BJ (cell line): ENCODE data around the gene DYNAP. TPM values are rescaled to one million over a fixed set of nuclear protein-coding genes. Genes with fewer than 3 reads are reported as not detected.

ENCODE experiments used
- CTCF ChIA-PET: fragments of 350-600 bp; formaldehyde crosslinking; extraction: SDS; loops from one replicate; lab custom pipeline; 2021; ENCODE audit warnings: antibody characterized with exemption, inconsistent platforms; lab: Yijun Ruan, JAX
- POLR2A ChIA-PET: fragments of 300-600 bp; sonication (Branson Sonifier 250); formaldehyde crosslinking; extraction: SDS; loops from one replicate; lab custom pipeline; 2021; ENCODE audit warnings: antibody characterized with exemption; lab: Charles Lee
- DNase-seq: peaks from one replicate; pipeline ENCODE4 v3.0.0-alpha.2; 2011; ENCODE audit warnings: low read depth
- H3K27me3 ChIP-seq: 2 replicates; pipeline ENCODE4 v1.6.0; 2011; ENCODE audit warnings: low read length; ENCODE audit not compliant: control insufficient read depth, insufficient read depth
- H3K36me3 ChIP-seq: 2 replicates; pipeline ENCODE4 v1.5.1; 2011; ENCODE audit warnings: low read length; ENCODE audit not compliant: control insufficient read depth, insufficient read depth
- H3K4me3 ChIP-seq: 2 replicates; pipeline ENCODE4 v1.5.1; 2011; ENCODE audit warnings: low read depth, mild to moderate bottlenecking, control low read depth, low read length
- polyA plus RNA-seq: library from polyadenylated mRNA; depleted of rRNA; stranded (reverse); fragments of >200 nt; gene quantifications from 2 replicates; pipeline ENCODE4 v1.2.3, GENCODE V29; 2011
- TF ChIP-seq, protein P1 (sequence below): IDR thresholded peaks from 2 replicates; pipeline ENCODE4 v1.5.1; 2011; ENCODE audit warnings: low read depth, mild to moderate bottlenecking, control low read depth, inconsistent platforms, low read length, moderate library complexity; ENCODE audit not compliant: insufficient read depth

Gene DYNAP
- polyA plus RNA-seq, 1 experiment, result not detected

DNA sequence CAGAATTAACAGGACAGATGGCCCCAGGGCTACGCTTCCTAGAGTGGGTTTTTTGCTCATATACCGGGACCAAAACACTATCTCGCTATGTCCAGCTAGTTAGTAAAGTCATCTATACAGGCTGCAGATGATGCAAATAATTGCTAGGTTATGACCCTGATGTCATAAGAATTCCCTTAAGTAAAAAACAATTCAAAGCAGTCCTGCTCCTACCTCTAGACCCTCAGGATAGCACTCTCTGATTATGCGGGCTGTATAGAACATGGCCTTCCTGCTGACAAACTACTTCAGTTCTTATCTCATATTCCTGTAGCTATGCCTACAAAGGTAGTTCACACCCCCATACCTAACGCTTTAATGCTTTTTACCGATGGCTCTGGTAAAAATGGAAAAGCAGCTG, 13.2 kb downstream of the DYNAP start:
- H3K36me3 ChIP-seq, result no peaks in the 10 kb centered on the region
- H3K27me3 ChIP-seq, result no peaks in the 10 kb centered on the region
- TF ChIP-seq, protein P1, sequence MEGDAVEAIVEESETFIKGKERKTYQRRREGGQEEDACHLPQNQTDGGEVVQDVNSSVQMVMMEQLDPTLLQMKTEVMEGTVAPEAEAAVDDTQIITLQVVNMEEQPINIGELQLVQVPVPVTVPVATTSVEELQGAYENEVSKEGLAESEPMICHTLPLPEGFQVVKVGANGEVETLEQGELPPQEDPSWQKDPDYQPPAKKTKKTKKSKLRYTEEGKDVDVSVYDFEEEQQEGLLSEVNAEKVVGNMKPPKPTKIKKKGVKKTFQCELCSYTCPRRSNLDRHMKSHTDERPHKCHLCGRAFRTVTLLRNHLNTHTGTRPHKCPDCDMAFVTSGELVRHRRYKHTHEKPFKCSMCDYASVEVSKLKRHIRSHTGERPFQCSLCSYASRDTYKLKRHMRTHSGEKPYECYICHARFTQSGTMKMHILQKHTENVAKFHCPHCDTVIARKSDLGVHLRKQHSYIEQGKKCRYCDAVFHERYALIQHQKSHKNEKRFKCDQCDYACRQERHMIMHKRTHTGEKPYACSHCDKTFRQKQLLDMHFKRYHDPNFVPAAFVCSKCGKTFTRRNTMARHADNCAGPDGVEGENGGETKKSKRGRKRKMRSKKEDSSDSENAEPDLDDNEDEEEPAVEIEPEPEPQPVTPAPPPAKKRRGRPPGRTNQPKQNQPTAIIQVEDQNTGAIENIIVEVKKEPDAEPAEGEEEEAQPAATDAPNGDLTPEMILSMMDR, result no peak
- POLR2A ChIA-PET, result no interaction called here
- CTCF ChIA-PET, result no interaction called here
- no peak overlapping the region for H3K4me3 ChIP-seq
- DNase-seq, result no peak

DNA sequence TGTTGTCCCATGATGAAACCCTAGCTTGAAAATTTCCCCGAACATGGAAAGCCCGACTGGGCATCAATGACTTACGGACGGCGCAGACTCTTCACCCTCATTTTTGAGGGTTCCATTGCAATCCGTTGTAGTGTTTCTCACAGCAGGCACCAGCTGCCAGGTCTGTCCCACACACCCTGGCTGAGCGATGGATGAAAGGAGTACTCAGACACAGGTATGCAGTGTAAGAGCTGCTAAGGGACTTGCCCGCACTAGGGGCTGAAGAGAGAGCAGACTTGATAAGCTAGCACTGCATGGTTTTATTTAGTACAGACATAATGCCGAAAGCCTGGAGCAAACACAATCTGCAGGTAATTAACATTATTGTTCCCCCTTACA, 15.8 kb downstream of the DYNAP start:
- POLR2A ChIA-PET, result no interaction called here
- CTCF ChIA-PET, result no interaction called here
- Histone ChIP-seq H3K27me3 (no peaks in the 10 kb centered on the region), H3K4me3 (no peak overlapping the region), H3K36me3 (no peaks in the 10 kb centered on the region)
- DNase-seq, result no peak
- TF ChIP-seq, protein P1, result no peak

DNA sequence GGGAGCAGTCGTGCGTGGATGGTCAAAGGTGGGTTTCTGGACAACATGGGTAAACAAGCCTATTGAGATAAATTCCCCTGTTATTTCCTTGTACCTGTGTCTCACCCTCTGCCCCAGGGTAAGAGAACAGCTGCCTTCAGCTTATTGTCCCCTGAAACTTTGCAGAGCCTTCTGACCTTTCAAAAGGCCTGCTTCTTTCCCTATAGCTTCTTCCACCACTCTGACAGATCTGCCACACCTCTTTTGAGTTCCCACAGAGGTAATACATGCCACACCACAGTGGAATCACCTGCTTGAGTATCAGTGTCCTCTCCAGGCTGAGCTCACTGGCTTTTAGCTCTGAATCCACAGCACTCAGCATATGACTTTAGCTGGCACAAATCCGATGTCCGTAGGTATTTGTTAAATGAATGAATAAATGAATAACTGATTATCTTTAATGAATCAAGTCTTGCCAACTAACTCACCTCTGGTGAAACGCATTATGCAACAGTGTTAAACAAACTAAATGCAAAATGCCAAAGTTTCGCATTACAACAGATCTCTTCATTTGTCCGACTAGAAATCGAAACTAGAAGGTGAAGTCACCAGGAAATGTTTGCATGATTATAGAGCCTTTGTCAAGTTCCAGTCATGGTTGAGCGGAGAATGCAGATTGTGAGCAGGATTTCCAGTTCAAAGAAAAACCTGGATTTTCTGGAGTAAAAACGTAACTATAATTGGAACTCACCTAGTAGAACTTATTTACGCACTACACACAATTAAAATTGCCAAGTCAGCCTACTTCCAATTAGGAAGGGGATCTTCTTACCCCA, 16.4 kb downstream of the DYNAP start:
- POLR2A ChIA-PET, result no interaction called here

DNA sequence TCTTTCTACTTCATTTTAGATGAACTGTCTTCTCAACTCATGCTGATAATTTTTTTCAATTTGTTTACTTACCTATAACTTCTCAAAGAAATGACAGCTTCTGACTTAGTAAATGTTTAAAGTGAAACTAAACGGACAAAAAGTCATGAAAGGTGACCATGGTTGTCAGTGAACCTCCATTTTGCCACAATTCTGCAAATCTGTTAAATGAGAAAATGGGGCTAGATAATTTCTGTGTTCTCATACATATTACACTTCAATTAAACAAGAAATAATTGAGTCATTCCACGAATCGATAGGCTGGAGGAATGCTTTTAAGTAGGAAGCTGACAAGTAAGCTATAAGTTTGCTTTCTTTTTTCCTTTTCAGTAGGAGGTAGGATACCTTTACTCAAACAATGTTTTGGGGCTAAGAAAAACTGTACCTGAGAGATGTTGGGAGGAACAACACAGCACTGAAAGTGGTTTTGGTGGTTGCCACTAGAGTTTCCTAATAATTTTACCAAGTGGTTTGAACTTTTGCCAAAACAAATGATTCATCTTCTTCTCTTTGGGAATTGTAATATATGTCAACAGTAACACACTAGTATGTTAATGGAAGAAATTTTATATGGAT, 17.1 kb downstream of the DYNAP start:
- Histone ChIP-seq H3K4me3 (no peak overlapping the region), H3K36me3 (no peaks in the 10 kb centered on the region), H3K27me3 (no peaks in the 10 kb centered on the region)
- TF ChIP-seq, protein P1, result no peak
- ChIA-PET CTCF (no interaction called here), POLR2A (no interaction called here)
- no peak for DNase-seq

More for the DNA sequence above, 16.4 kb downstream of the DYNAP start:
- H3K36me3 ChIP-seq, result no peaks in the 10 kb centered on the region
- CTCF ChIA-PET, result no interaction called here
- TF ChIP-seq, protein P1, result no peak
- no peak overlapping the region for H3K4me3 ChIP-seq
- no peaks in the 10 kb centered on the region for H3K27me3 ChIP-seq
- no peak for DNase-seq

DNA sequence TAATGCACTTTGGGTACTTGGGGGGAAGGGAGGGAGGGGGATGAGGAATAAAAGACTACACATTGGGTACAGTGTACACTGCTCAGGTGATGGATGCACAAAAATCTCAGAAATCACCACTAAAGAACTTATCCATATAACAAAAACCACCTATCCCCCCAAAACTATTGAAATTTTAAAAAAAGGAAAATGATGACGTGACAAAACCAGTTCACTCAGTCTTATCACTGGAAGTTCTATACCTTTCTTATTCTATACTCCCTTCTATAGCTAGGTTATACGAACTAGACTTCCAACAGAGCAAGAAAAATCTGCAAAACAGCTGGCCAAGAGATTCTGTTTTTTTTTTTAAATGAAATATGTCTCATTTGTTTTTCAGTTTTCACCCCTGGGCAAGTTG, 20.8 kb downstream of the DYNAP start:
- Histone ChIP-seq H3K36me3 (no peaks in the 10 kb centered on the region), H3K27me3 (no peaks in the 10 kb centered on the region), H3K4me3 (no peak overlapping the region)
- ChIA-PET POLR2A (no interaction called here), CTCF (interaction anchor here (1.3 kb wide), 1 partner anchor 15 kb away, joined by 3 read pairs; no protein-coding TSS in a partner anchor)
- no peak for DNase-seq
- TF ChIP-seq, protein P1, result no peak
